Measurements from ENCODE around the gene PLCG2. TPM values are rescaled to one million over a fixed set of nuclear protein-coding genes. Genes with fewer than 3 reads are reported as not detected.
"Not testable (repeated sequence)": the region's sequence is repeated elsewhere in the genome, so short reads cannot be mapped to it uniquely, and the experiment has no call there.

PLCG2 gene
- total and polyA plus RNA-seq, 2 experiments from 2014 or later = 3.5 to 10.4 TPM

- no peaks in the 10 kb centered on the region for H3K9me3 ChIP-seq (ENCODE audit: low read depth)
- TF ChIP-seq CTCF (IDR thresholded peaks at IDR 0.05; ENCODE audit: low read depth, low read length) = no peak
- H3K4me3 ChIP-seq = no peak overlapping the region
- no peak overlapping the region for H3K27ac ChIP-seq
- H3K36me3 ChIP-seq = no peaks in the 10 kb centered on the region
- H3K4me1 ChIP-seq (ENCODE audit: low read depth) = no peaks in the 10 kb centered on the region
- H3K27me3 ChIP-seq = no peaks in the 10 kb centered on the region
- DNase-seq (ENCODE audit: low read depth in 1 of 2, low spot score in 1 of 2) = no peak
Measured at GRCh38 chr16:81756615-81757356, 22.3 kb upstream of the PLCG2 start.

- DNase-seq (ENCODE audit: low read depth in 1 of 2, low spot score in 1 of 2) = peak in 1 of 2 donors; percentile 8
- Histone ChIP-seq H3K27ac (no peak overlapping the region), H3K27me3 (no peaks in the 10 kb centered on the region), H3K4me1 (ENCODE audit: low read depth) (no peaks in the 10 kb centered on the region), H3K9me3 (ENCODE audit: low read depth) (no peaks in the 10 kb centered on the region), H3K36me3 (no peaks in the 10 kb centered on the region), H3K4me3 (no peak overlapping the region)
- TF ChIP-seq CTCF (IDR thresholded peaks at IDR 0.05; ENCODE audit: low read depth, low read length) = no peak
Measured at GRCh38 chr16:81758376-81758775, 20.7 kb upstream of the PLCG2 start.

- not testable (repeated sequence) for H3K36me3 ChIP-seq; H3K4me1 ChIP-seq (ENCODE audit: low read depth); H3K27me3 ChIP-seq; H3K27ac ChIP-seq; H3K9me3 ChIP-seq (ENCODE audit: low read depth); H3K4me3 ChIP-seq; DNase-seq (ENCODE audit: low read depth in 1 of 2, low spot score in 1 of 2)
Measured at GRCh38 chr16:81762322-81762721, 16.8 kb upstream of the PLCG2 start.

GRCh38 chr16:81765111-81765919 is 13.8 kb upstream of the PLCG2 start:
- TF ChIP-seq CTCF (IDR thresholded peaks at IDR 0.05; ENCODE audit: low read depth, low read length) = no peak
- no peaks in the 10 kb centered on the region for H3K4me1 ChIP-seq (ENCODE audit: low read depth)
- no peak overlapping the region for H3K4me3 ChIP-seq
- no peak for DNase-seq (ENCODE audit: low read depth in 1 of 2, low spot score in 1 of 2)
- no peak overlapping the region for H3K27ac ChIP-seq
- no peaks in the 10 kb centered on the region for H3K36me3 ChIP-seq
- H3K27me3 ChIP-seq = no peaks in the 10 kb centered on the region
- H3K9me3 ChIP-seq (ENCODE audit: low read depth) = no peaks in the 10 kb centered on the region

- DNase-seq (ENCODE audit: low read depth in 1 of 2, low spot score in 1 of 2) = no peak
- H3K9me3 ChIP-seq (ENCODE audit: low read depth) = no peaks in the 10 kb centered on the region
- no peak overlapping the region for H3K4me3 ChIP-seq
Measured at GRCh38 chr16:81765969-81766368, 13.1 kb upstream of the PLCG2 start.

More at GRCh38 chr16:81765969-81766368, 13.1 kb upstream of the PLCG2 start:
- no peaks in the 10 kb centered on the region for H3K27me3 ChIP-seq
- no peak overlapping the region for H3K27ac ChIP-seq
- no peak for TF ChIP-seq CTCF (IDR thresholded peaks at IDR 0.05; ENCODE audit: low read depth, low read length)
- H3K4me1 ChIP-seq (ENCODE audit: low read depth) = no peaks in the 10 kb centered on the region
- H3K36me3 ChIP-seq = no peaks in the 10 kb centered on the region

Data from cardiac muscle cell (in vitro differentiated cells and primary cell).